Measurements from ENCODE around the gene ZNRF4.

ZNRF4 gene

GRCh38 chr19:5444431-5444830 is 10.8 kb upstream of the ZNRF4 start:
- DNase-seq: no peak

GRCh38 chr19:5445071-5445470 is 10.1 kb upstream of the ZNRF4 start:
- no peak for DNase-seq

- no peak for DNase-seq
Measured at GRCh38 chr19:5445561-5446055, 9.6 kb upstream of the ZNRF4 start.

- DNase-seq: no peak
Measured at GRCh38 chr19:5447700-5448311, 7.4 kb upstream of the ZNRF4 start.

DNA sequence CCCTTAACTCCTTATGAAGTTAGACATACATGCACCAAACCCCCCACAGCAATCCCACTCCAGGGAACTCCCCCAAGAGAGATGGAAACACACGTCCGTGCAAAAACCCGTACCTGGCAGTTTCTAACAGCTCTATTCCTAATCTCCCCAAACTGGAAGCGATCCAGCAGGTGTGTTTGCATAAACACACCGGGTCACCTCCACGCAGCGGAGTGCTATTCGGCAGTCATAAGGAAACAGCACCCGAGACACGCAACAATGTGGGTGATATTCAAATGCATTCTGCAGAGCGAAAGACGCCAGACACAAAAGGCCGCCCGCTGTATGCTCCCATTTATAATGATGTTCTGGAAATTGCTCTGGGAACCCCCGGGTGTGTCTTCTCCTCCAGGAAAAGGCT is 6.8 kb upstream of the ZNRF4 start:
- DNase-seq: no peak

GRCh38 chr19:5450482-5451126 is 4.6 kb upstream of the ZNRF4 start:
- DNase-seq: no peak

DNA sequence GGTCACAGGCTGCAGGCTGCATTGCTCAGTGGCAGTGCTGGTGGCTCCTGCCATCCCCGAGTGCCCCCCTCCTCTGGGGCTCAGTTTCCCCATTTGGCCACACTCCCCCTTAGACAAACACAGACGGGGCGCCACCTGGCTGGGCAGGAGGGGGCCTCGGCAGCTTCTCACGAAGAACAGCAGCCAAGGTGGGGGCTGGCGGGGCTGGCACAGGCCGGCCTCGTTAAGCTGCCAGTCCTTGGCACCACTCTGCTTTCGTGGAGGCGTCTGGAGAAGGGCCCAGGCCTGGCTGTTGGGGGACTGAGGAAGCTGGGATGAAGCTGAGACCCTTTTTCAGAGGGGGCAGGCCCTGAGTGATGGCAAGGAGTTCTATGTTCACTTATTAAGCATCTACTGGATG is 3.7 kb upstream of the ZNRF4 start:
- DNase-seq: no peak

DNA sequence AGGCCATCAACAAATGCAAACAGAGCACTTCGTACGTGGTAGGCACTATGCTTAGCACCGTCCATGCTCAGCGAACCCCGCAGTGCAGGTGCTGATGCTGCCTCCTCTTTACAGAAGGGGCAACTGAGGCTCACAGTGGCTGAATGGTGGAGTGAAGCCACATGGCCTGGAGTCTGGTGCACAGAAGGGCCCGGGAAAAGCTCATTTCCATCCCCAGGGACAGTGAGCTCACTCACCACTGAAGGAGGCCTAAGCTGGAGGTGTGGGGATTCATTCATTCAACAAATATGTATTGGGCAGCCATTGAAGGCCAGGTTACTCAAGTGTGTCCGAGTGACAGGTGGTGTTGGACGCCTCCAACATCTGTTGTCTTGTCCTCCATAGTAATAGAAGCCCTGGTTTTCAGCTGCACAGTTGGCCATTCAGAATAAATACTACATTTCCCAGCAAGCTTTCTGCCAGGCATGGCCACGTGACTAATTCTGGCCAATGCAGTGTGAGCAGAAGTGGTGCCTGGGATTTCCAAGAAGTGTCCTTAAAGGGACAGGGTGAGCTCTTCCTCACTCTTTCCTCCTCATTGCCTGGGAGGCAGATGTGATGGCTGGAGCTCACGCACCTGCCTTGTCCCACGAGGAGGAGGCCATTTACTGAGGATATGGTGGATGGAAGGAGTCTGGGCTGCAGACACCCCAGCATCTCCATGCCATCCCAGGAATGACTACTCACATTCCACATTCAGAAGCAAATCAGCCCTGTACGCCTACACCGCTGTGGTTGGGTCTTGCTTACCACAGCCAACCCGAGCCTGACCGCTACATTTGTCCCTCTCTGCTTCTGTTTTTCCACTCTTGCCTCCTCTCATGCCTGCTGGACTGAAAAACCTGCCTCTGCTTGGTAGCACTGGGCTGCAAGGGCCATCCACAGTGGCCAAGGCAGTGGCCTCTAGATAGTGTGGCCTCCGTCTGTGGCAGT is 2.3 kb upstream of the ZNRF4 start:
- DNase-seq: peak; percentile 53

DNA sequence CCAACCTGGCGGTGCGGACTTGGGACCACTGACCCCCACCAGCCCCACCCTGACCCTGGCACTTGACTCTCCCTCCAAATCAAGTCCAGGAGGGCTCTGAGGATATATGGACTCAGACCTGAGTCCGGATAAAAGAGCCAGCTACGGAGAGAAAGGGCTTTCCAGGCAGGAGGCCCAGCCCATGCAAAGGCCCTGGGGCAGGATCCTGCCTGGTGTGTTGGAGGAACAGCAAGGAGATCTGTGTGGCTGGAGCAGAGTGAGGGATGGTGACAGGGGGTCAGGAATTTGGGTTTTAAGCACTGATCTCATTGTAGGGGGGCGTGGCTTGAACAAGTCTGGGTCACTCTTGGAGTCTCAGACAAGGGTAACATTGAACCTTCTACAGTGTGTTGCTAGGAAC is 474 bp upstream of the ZNRF4 start:
- no peak for DNase-seq

DNA sequence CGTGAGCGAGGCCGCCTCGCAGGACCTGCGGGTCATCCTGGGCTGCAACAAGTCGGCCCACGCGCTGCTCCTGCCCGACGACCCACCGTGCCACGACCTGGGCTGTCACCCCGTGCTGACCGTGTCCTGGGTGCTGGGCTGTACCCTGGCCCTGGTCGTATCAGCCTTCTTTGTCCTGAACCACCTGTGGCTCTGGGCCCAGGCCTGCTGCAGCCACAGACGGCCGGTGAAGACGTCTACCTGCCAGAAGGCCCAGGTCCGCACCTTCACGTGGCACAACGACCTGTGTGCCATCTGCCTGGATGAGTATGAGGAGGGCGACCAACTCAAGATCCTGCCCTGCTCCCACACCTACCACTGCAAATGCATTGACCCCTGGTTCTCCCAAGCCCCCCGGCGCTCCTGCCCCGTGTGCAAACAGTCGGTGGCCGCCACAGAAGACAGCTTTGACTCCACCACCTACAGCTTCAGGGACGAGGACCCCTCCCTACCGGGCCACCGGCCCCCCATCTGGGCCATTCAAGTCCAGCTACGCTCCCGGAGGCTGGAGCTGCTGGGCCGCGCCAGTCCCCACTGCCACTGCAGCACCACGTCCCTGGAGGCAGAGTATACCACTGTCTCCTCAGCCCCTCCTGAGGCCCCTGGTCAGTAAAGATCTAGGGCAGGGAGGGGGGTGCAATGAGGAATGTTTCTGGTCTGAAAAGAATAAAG is 1.1 kb downstream of the ZNRF4 start:
- DNase-seq: no peak

GRCh38 chr19:5456841-5457200 is 1.6 kb downstream of the ZNRF4 start:
- DNase-seq: no peak

DNA sequence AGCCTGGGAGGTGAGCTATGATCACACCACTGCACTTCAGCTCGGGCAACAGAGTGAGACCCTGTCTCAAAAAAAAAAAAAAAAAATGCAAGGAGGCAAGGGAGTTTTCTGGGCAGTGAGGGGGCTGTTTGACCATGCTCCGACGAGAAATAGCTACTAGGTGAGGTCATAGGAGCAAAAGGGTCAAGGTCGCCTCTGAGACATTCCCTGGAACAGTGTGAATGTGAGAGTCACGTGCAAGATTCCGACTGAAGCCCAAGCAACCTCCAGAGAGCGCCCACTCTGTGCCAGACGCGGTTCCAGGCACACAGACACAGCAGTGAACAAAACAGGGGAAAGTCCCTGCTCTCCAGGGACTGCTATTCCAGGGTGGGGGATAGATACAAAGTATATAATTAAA is 2.5 kb downstream of the ZNRF4 start:
- DNase-seq: no peak

DNA sequence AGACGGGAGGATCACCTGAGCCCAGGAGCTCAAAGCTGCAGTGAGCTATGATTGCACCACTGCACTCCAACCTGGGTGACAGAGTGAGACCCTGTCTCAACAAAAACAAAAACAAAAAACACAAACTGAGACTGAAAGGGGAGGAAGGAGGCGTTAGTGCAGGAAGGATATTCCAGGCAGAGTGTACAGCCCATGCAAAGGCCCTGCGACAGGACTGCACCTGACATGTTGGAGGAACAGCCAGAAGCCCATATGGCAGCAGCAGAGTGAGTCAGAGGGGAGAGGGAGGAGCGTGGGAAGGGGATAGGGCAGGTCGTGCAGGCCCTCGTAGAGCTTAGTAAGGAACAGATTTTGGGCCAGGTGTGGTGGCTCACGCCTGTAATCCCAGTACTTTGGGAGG is 3.2 kb downstream of the ZNRF4 start:
- no peak for DNase-seq

DNA sequence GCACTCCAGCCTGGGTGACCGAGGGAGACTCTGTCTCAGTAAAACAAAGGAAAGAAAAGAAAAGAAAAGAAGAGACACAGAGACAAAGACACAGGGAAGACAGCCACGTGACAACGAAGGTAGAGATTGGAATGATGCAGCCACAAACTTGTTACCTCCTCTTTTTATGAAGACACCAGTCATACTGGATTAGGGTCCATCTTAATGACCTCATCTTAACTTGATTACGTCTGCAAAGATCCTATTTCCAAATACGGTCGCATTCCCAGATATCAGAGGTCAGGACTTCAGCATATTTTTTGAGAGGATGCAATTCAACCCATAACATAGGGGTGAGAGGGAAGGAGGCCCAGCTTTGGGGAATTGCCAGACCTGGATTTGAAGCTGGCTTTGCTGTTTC is 4.1 kb downstream of the ZNRF4 start:
- no peak for DNase-seq

DNA sequence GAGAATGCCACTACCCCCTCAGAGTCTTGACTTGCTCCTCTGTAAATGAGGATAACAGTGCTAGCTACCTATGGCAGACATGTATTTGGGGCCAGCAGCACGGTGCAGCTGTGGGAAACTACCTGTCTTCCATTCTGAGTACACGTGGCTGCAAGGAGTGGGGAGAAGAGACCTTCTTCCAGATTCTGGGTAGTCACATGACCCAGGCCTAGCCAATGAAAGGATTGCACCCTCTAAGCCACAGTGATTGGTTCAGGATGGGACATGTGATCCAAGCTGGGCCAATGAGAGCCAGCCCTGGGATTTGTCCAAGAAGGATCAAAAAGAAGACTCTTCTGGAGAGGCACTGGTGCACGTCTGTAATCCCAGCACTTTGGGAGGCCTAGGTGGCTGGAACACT is 5.5 kb downstream of the ZNRF4 start:
- DNase-seq: no peak

DNA sequence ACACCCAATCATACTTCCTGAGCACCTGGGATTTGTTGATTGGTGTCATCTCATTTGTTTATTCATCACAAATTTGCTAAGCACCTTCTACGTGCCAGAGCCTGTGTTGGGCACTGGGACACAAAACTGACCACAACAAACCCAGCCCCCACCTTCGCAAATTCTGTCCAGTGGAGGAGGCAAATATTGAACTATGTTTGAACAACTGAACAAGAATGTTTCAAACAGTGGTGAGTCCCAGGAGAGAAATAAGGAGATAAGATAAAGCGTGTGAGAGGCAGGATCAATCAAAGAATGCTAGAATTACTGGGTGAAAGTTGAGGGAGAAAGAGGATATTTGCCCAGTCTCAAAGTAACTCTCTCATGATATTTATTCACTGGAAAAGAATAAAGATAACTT is 8.7 kb downstream of the ZNRF4 start:
- DNase-seq: no peak

- DNase-seq: no peak
Measured at GRCh38 chr19:5466072-5466471, 10.9 kb downstream of the ZNRF4 start.

- peak; percentile 0 for DNase-seq
Measured at GRCh38 chr19:5466814-5467291, 11.6 kb downstream of the ZNRF4 start.

DNA sequence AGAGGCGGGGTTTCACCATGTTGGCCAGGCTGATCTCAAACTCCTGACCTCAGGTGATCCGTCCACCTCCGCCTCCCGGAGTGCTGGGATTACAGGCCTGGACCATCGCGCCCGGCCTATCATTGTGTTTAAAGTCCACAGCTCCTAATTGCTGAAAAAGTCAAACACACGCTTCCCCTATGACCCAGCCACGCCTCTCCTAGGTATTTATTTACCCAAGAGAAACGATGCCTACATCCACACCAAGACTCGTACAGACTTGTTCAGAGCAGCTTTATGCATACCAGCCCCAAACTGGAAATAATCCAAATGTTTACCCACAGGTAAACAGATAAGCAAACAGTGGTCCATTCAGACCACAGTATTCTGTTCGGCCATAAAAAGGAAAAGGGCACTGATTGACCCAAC is 15.1 kb downstream of the ZNRF4 start:
- DNase-seq: no peak

- no peak for DNase-seq
Measured at GRCh38 chr19:5472286-5472685, 17.1 kb downstream of the ZNRF4 start.

GRCh38 chr19:5473646-5474045 is 18.4 kb downstream of the ZNRF4 start:
- no peak for DNase-seq

DNA sequence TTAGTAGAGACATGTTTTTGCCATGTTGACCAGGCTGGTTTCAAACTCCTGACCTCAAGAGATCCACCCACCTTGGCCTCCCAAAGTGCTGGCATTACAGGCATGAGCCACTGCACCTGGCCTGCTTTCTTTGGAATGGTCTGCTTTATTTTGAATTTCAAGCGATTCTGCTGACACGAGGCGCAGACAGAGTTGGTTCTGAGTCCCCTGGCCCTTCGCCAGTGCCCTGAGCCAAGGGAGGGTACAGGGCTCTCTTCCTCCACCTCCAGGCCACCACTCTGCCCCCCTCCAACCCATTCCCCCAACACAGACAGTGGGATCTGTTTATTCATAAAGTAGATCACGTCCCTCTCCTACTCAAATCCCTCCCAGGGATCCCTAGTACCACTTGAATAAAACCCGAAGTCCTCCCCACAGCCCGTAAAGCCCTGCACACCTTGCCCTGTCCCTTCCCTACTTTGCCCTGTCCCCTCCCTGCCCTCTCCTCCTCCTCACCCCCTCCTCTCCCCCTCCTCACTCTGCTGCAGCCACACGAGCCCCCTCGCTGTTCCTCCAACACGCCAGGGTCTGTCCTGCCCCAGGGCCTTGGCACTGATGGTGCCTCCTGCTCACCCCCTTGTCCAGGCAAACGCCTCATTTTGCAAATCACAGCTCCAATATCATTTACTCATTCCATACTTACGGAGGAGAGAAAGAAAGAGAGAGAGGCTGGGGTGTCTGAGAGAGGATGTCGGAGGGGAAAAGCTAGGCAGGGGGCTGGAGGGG is 22.4 kb downstream of the ZNRF4 start:
- no peak for DNase-seq
